Activated effector memory CD4-positive, alpha-beta T cell treated with anti-CD3 and anti-CD28 coated beads, Interleukin-2, amount 50 U/mL, for 16 hours (primary cell): ENCODE results near the gene HAPLN3.
"Not testable (repeated sequence)": the region's sequence is repeated elsewhere in the genome, so short reads cannot be mapped to it uniquely, and the experiment has no call there.

Experiments
- DNase-seq: peaks from one replicate; pipeline ENCODE4 v3.0.0-alpha.2; 2020

Gene HAPLN3, protein sequence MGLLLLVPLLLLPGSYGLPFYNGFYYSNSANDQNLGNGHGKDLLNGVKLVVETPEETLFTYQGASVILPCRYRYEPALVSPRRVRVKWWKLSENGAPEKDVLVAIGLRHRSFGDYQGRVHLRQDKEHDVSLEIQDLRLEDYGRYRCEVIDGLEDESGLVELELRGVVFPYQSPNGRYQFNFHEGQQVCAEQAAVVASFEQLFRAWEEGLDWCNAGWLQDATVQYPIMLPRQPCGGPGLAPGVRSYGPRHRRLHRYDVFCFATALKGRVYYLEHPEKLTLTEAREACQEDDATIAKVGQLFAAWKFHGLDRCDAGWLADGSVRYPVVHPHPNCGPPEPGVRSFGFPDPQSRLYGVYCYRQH

DNA sequence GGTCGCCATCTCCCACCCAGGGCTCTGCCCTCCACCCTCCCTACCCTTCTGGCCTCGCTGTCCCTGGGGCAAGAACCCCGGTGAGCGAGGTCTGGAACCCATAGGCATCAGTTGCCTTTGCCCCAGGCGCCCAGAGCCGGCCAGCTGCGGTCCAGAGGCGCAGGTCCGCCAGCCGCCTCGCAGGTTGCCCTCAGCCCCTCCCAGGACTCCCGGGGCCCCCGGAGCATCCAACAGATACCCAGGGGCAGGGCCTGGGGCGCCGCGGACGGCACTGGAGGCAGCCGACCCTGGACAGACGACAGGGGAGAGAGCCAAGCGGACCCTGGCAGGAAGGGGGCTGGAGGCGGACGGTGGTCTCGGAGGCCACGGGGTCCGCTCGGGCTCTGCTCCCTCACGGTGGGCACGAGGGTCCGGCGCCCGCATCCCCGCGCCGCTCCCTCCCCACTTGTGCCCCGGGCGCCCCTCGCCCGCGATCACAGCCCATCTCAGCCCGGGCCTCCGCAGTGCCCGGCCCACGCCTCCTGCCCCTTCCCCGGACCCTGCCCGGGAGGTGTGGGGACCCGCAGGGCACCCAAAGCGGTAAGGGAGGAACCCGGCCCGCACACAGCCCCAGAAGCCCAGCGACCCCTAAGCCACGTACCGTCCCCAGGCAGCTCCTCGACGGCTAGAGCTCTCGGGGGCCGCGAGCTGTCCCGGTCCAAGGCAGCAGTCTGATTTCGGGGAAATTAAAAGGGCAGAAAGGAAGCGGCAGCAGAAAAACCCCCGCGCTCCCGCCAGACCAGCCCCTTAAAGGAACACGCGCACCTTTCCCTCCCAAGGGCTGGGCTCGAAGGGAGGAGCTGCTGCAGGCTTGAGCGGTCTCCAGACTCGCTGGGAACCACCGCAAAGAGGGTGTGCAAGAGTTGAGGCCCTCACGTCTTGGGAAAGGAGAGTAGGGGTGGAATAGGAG is at the start of gene HAPLN3:
Gene HAPLN3 (minus strand): TSS at position 726 of the 949 bp plus-strand sequence. CDS start 8,246 bp downstream, outside the sequence.
- peak; percentile 89 for DNase-seq

DNA sequence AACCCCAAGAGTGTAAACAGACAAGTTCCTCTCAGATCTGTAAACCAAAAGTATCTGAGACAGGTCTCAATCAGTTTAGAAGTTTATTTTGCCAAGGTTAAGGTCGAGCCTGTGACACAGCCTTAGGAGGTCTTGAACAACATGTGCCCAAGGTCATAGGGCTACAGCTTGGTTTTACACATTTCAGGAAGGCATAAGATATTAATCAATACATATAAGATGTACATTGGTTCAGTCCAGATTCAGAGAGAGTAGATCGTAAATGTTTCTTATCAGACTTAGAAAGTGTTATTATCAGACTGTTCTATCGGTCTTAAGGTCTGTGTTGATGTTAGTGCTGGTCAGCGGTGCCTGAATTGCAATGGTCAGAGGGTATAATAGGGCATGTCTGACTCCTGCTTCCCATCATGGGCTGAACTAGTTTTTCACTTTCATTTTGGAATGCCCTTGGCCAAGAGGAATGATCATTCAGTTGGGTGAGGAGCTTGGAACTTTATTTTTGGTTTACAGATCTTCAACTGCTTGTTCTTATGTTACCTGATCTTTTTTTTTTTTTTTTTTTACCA is 44.8 kb upstream of the HAPLN3 start:
- no peak for DNase-seq

GRCh38 chr15:88939486-88939806 is 44.1 kb upstream of the HAPLN3 start:
- DNase-seq = no peak

DNA sequence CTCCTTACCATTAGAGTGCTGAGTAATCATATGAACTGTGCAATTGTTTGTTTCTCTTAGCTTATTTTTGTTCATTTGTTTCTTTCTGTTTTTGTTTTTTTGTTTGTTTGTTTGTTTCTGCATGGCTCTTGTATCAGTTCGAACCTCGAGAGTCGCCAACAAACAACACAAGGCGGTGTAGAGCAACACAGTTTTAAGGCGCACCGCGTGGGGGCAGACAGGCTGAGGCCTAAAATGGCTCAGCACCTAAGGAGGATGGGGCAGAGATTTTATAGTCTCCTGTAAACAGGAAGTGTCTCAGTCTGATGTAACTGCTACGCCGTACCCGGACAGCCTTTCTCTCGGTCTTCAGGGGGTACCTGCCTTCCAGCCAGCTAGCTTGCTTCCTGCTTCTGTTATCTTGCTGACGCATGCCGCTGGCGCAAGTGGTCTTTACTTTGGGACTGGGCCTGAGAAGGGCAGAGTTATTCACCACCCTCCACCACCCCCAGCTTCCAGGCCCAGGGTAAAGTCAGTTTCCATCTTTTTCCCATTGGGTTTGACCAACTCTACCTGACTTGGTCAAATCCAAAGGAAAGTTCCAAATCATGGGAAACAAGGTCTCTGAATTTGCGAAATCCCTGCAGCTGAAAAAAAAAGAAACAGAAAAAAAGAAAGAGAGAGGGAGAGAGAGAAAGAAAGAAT is 43.6 kb upstream of the HAPLN3 start:
- no peak for DNase-seq

DNA sequence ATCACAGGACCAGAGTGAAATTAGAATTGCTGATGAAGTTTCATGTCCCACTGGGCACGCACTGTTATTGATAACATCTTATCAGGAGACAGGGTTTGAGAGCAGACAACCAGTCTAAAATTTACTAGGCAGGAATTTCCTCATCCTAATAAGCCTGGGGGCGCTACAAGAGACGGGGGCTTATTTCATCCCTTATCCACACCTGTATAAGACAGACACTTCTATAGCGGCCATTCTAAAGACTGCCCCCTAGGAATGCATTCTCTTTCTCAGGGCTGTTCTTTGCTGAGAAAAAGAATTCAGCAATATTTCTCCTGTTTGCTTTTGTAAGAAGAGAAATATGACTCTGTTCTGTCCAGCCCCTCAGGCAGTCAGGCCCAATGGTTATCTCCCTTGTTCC is 39.1 kb upstream of the HAPLN3 start:
- DNase-seq = not testable (repeated sequence)

DNA sequence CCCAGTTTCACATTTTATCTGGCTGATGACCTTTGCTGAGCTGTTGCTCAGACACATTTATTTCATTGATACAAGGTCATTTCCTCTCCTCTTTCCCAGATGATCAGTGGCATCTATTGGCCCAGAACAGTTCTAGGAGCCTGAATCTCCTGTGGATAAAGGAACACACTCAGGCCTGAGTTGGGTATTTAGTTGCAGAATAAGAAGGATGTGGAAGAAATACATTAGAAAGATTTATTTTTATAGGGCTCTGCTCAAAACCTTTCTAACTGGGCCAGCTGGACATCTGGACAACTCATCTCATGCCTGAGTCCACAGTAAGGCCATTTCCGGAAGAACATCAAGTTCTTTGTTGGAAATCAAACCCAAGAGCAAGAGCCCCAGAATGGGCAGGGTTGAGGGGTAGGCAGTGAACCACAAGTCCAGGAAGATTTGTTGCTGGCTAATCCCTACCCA is 37.6 kb upstream of the HAPLN3 start:
- DNase-seq = no peak

DNA sequence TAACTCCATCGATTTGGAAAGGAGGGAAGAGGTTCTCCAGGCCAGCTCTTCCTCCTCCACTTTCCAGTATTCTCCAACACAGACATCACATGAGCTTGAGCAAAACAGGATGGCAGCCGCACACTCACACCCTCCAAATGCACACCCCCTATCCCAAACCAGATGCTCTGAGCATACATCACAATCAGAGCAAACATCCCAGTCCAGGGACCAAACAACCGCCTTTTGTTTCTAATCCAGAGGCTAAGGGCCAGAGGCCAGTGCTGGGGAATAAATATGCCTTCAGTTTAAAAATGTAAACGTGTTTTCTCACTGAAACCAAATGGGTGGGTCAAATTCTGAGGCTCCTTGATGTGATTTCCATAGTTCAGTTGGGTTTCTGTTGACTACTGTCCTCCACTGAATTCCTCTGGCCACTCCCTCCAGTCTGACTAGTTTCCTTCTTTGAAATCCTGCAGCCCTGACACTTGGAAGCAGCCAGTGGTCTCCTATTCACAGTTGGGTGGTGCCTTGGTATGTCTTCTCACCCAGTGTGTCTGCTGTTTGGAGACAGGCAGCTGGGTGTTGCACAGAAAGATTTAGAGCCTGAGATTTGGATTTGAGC is 37.0 kb upstream of the HAPLN3 start:
- DNase-seq = no peak

DNA sequence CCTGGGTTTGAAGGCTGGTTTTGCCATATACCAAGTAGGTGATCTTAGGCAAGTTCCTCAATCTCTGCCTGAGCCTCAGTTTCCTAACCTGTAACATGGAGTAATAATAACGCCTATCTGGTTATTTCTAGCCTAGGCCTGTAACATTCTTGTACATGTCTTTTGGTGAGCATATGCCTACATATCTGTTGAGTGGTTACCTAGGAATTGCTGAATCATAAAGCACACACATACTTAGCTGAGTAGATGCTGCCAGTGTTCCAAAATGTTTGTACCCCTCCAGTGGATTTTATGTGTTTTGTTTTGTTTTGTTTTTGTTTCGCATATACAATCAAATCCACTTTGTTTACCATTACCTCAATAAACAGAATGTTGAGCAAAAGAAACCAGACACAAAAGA is 35.2 kb upstream of the HAPLN3 start:
- no peak for DNase-seq

GRCh38 chr15:88929358-88930098 is 34.2 kb upstream of the HAPLN3 start:
- not testable (repeated sequence) for DNase-seq

GRCh38 chr15:88928192-88928591 is 32.8 kb upstream of the HAPLN3 start:
- not testable (repeated sequence) for DNase-seq

DNA sequence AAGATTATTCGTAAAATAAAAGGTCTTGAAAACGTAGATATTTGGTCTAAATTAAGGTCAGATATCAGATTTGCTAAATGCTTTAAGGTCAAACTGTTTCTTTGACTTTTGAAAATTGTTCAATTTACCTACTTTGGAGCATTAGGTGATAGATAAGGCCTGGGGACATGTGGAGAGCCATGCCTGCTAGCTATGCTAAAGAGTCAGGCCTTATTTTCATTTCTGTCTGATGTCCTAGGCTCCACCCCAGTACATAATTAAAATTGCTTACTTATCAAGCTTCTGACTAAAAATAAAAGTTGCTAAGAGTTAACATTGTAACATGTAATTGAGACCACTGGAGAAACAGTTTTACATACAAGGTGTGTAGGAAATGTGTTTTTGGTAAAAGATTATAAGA is 30.3 kb upstream of the HAPLN3 start:
- not testable (repeated sequence) for DNase-seq

- DNase-seq = peak; percentile 66
Observed at GRCh38 chr15:88920892-88921435, 25.6 kb upstream of the HAPLN3 start.

DNA sequence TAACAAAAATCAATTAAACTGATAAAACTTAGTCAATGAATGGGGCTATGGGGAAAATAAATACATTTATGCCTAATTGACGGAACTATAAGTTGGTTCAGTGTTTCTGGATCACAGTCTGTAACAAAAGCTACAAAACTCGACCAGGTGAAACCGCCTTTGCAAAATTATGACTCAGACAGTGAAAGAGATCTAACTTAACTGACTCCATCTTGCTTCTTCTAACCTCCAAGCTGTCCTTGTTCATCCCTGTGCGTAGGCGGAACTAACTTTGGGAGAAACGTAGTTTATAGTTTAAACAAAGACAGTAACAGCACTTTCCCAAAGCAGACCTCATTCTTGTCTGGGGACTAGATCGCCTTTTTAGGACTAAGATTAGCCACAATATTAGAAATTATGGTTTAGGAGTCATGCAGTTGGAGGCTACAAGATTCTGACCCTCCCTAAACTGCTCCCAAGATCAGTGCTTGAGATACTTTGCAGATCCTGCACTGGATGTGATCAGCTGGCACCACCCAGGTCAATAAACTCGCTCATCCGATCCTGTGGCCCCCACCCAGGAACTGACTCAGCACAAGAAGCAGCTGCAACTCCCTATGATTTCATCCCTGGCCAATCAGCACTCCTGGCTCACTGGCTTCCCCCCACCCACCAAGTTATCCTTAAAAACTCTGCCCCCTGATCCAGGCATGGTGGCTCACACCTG is 25.0 kb upstream of the HAPLN3 start:
- DNase-seq = no peak

GRCh38 chr15:88918738-88919137 is 23.4 kb upstream of the HAPLN3 start:
- peak; percentile 73 for DNase-seq

GRCh38 chr15:88917760-88918159 is 22.4 kb upstream of the HAPLN3 start:
- DNase-seq = no peak

- no peak for DNase-seq
Observed at GRCh38 chr15:88915354-88915753, 20.0 kb upstream of the HAPLN3 start.

GRCh38 chr15:88913850-88914169 is 18.5 kb upstream of the HAPLN3 start:
- DNase-seq = no peak

- DNase-seq = peak; percentile 89
Observed at GRCh38 chr15:88913017-88913849, 17.9 kb upstream of the HAPLN3 start, which contains the start of gene MFGE8. Gene MFGE8 (minus strand): TSS chr15:88913379. CDS start chr15:88913319, 60 bp downstream.

GRCh38 chr15:88912500-88912921 is 17.2 kb upstream of the HAPLN3 start:
- no peak for DNase-seq

DNA sequence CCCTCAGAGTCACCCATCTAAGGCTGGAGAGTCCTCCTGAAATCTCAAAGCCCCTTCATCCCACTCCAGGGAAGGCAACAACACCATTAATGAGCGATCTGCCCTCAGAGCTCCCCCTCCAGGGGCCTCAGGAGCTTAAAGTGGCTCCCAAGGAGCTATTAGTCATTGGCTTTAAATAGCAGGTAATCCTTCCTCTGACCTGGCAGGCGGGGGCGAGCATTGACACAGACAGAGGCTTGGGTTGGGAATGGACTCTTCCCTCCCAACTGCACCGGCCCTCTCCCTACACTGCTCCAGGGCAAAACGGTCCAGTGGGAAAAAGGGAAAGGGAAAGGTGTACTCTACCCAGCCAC is 16.4 kb upstream of the HAPLN3 start:
- DNase-seq = no peak
